HG02798 (cell line): ENCODE measurements around the gene ATXN1.

ENCODE experiments used
- ATAC-seq: cut with Tn5 transposase; IDR thresholded peaks from one replicate; pipeline ENCODE4 v1.9.1; 2021; ENCODE audit warnings: mild to moderate bottlenecking; ENCODE audit not compliant: unreplicated experiment, poor library complexity

ATXN1 gene

DNA sequence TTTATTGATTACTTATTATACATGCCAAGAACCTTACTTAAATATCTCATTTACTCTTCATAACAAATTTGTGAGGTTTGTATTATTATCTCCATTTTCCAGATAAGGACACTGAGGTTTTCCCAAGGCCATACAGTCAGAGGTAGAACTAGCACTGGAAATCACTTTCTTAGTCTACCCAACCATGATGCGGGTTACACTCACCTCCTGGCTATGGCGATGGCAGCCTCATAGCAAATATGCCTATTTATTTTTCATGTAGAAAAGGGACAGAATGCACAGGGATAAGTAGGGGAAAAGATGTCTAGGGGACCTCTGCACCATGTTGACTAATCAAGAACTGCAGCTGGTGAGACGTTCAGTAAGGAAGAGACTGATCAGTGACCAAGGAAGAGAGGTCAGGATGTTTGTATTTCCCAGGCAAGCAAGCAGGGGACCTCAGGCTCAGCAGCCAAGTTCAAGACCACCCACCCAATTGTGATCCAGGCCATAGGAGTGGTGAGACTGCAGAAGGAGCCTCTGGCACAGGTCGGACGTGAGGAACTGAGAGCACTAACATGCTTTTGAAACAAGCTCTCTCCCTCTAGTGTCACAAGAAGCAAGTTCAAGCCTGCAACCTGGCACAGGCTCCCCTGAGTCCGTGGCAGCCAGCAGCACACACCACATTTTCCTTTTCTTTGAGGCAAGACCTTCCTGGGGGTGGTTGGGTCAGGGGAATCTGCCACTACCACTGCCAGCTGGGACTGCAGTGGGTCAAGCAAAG lies 425.0 kb downstream of the ATXN1 start:
- ATAC-seq, result no peak

DNA sequence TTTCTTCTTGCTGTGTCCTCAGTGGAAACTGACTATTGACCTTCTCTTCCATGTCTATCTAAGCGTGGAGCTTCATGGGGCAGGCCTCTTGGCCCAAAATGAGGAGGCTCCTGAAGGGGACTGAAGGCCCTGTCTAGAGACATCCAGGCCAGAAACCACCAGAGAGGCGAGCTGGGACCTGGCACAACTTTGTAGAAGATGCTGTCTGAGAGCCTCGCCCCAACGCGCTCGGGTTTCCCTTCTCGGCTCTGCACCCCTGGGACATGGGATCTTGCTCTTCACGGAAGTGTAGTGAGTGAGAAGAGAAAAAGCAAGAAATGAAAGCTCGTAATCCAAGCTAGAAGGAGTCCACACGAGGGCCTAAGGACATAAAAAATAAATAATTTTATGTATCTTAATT lies 426.1 kb downstream of the ATXN1 start:
- ATAC-seq, result no peak

DNA sequence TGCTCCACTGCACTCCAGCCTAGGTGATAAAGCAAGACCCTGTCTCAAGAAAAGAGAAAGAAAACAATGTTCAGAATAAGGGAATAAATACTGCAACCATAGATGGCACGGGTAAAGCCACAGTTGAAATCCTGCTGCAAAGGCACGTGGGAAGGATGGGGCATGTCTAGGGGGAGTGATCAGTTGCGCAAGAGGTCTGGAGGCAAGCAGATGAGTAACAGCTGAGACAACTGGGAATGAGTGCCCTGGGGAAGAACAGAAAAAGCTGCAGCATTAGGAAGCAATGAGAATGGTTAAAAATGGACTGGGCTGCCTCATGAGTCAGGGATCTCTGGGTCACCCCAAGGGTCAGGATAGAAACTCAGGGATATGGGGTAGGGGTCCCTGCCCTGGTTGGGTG lies 426.6 kb downstream of the ATXN1 start:
- ATAC-seq, result no peak

DNA sequence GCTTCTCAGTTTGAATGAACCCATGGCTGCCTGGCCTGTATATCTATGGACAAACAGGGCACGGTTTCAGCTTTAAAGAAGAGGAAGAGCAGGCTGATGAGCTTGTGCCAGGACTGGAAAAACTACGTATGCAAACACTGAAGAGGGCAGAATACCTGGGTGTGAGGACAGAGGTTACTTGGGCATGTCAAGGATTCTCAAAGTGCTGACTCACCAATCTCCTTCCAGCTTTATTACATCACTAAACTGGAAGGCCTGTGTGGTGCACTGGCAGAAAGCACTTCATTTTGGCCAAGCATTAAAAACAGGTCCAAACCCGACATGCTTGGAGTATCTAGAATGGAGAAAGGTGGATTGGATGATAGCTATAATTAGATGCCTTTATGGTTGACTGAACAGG lies 427.7 kb downstream of the ATXN1 start:
- ATAC-seq, result no peak

DNA sequence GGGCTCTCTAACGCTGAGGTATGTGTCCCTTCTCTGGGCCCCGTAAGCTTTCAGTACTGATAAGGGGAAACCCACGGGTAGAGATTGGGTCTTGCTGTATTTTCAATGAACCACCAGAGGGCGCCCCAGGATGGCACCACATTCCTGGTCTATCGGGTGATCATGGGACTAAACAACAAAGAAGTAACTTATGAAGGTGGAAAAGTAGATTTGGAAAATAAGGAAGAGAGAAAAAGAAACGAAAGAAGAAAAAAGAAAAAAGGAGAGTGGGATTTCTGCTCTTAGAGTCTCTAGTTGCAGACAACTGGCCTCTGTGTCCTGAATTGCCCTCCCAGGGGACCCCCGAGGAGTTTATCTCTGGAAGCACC lies 429.1 kb downstream of the ATXN1 start:
- peak; percentile 92 for ATAC-seq

DNA sequence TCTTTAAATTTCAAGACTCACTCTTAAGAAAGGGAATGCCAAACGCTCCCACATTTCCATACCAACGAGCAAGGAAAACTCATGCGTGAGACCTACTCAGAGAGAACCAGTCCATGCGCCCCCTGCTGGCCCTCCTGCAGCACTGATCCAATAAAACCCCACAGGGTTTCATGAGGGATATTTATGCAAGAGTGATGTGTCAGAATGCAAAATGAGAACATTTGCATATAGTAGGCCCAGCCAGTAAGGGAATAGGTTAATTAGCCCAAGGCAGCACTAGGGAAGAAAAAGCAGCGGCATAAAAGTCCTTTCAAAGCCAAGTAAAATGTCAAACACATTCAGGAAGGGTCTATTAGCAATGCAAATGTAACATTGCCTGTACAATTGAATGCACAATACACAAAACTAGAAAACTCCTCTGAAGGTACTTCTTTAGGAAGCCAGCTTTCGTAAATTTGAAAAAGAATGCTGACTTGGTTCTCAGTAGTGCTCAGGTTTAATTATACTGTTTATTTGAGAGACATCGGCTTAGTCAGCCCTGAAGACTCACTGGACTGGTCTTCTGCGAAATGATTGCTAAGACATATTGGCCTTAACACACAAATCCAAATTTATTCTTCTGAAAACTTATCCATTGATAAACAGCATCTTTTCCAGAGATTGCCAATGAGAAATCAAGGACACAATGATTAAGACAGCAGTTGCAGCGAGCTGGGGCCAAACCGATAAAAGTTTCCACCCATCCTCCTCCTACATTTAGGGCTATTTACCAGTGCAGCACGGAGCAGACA lies 429.7 kb downstream of the ATXN1 start:
- peak; percentile 53 for ATAC-seq

DNA sequence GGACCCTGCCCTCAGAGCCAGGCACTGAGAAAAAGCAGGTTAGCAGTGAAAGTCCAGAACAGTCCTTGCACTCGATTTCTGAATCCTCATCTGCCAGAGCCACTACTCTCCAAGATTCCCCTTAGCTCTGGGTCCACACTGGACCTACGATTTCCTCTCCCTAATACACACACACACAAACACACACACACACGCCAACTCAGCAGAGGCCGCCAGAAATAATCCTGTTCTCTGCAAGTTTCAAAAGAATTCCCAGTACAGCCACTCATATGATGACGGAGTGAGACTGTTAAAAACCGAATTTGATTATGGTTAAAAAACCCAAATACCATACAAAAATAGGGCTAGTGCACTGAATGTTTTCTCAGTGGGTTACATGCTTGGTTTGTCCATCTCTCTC lies 432.0 kb downstream of the ATXN1 start:
- ATAC-seq, result no peak

DNA sequence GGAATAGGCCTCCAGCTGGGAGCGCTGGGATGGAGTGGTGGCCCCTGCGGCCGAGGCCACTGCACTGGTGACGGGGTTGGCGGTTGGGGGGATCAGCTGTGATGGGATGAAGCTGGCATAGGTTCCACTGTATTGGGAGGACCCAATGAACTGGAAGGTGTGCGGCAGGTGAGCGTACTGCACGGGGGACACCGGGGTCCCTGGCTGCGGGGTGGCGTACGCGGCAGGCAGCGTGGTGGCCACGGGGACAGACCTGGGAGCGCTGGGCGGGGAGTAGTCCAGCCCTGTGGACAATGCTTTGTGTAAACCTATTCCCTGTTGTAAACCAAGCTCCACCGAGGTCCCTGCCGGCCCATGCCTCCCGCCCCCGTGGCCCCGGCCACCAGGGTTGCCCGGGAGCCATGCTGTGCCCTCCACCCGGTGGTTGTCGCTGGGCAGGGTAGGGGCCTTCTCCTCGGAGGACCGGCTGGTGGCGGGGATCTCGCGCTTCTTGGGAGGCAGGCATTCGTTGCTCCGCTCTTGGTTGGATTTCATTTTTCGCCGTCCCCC lies 433.4 kb downstream of the ATXN1 start:
- ATAC-seq, result no peak

DNA sequence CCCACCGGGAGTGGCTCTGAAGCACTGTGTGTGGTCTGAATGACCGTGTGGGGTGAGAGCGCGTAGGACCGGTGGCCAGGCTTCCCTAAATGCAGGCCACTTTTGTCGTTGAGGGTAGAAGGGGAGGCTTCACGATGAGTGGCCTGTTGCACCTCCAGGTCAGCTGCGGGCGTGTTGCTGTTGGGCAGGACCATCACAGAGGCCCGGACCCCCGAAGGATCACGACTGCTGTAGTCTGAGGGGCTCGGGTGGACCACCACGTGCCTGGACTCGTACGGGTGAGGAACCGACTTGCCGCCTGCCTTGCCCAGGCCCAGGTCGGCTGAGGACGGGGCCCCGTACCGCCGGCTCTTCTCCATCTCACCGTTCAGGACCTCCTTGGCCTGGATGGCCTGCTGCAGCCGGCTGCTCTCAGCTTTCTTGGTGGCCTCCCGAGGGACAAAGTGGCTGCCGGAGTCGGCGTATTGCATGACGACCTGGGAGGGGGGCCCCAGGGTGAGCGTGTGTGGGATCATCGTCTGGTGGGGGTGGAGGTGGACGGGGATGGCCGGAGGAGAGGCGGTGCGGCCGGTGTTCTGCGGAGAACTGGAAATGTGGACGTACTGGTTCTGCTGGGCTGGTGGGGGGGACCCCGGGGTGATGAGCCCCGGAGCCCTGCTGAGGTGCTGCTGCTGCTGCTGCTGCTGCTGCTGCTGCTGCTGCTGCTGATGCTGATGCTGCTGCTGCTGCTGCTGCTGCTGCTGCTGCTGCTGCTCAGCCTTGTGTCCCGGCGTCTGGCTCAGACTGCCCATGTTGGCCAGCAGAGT lies 434.1 kb downstream of the ATXN1 start:
- no peak for ATAC-seq

DNA sequence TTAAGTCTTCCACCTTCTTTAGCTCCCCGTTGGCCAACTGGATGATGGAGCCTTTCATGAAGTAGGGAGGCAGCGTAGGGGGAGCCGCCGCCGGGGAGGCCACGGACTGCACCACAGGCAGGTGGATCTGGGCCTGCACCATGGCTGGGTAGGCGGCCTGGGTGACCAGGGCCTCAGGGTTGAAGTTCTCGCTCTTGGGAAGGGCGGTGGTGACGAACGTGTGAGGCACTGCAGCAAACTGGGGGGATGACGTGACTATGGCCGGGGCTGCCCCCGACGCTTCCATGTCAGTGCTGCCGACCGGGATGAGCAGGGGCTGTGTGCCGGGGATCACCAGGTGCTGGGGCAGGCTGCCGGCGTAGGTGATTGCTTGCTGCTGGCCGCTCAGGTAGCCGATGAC lies 434.7 kb downstream of the ATXN1 start:
- no peak for ATAC-seq

DNA sequence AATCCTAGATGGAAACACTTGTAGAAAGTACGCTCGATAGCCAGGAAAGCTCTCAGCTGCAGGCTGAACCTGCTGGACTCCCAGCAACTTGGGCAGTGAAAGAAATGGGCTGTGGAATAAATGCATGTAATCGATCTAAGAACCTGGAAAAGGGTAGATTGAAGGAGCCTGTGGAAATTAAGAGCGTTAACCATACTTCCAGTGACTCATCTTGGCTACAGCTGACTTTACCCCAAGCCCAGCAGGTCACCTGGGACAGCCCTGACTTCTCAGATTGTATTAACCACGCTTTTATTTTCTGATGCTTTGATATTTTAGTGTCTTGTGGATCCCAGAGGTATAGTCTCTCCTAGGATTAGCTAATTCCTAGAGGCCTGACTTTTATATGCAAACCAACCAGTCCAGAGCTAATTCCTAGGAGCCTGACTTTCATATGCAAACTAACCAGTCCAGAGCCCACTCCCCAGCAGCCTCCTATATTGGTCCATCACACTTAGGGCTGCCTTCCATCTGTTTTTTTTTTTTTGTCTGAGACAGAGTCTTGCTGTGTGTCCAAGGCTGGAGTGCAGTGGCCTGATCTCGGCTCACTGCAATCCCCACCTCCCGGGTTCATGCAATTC lies 436.5 kb downstream of the ATXN1 start:
- ATAC-seq, result no peak

DNA sequence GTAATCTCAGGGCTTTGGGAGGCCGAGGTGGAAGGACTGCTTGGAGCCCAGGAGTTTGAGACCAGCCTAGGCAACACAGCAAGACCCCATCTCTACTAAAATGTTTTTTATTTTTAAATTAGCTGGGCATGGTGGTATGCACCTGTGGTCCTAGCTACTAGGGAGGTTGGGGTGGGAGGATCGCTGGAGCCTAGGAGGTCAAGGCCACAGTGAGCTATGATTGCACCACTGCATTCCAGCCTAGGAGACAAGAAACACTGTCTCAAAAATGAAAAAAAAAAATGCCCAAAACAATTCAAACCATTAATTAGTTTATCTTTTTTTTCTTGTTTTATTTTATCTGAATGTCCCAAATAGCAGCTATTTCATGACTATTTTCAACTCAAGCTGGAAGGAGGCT lies 437.1 kb downstream of the ATXN1 start:
- no peak for ATAC-seq

DNA sequence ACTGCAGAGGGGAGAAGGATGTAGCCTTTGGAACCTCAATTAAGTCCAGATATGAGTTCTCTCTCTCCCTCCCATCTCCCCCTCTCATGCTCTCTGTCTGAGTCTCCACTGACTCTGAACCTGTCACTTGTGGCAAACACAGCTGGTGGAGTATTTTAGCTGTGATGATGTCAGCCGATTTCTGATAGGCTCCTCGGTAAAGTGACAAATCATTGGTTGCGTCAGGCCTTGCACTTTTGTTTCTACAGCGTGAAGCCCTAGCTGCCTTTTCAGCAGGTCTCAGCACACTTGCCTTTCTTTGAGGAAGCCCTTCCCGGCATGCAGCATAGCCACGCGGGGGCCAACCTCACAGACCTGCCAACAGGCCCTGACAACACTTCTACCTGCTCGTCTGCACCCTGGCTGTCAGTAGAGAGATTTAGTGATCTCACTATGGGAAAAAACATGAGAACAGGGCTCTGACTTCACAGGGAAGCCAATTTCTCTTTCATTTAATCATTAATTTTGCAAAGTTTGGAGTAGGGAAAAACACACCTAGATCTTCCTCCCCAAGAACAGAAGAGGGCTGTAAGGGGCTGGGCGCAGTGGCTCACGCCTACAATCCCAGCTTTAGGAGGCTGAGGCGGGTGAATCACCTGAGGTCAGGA lies 438.5 kb downstream of the ATXN1 start:
- ATAC-seq, result peak; percentile 90

DNA sequence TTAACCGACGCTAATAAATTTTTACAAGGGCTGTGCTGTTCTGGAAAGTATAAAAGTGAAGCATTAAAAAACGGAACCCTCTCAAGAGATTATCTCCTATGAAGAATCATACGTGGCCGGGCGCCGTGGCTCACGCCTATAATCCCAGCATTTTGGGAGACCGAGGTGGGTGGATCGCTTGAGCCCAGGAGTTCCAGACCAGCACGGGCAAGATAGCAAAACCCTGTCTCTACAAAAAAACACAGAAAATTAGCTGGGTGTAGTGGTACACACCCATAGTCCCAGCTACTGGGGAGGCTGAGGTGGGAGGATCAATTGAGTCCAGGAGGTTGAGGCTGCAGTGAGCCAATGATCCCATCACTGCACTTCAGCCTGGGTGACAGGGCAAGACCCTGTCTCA lies 439.4 kb downstream of the ATXN1 start:
- no peak for ATAC-seq

DNA sequence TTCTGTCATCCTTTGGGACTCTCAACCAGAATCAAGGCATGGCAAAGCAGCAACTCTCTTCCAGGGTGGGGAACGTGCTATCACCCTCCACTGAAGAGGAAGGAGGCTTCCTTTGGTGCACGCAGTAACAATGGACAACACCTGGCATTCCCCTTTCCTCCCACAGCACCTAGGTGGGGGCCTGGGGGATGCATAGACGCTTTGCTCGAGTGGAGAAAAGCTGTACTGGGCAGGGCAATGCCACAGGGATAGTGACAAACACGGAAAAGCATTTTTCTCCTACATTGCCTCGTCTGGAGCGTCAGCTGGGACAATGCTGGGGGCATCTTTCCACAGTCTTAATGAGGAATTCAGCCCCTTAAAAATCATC lies 439.9 kb downstream of the ATXN1 start:
- no peak for ATAC-seq

DNA sequence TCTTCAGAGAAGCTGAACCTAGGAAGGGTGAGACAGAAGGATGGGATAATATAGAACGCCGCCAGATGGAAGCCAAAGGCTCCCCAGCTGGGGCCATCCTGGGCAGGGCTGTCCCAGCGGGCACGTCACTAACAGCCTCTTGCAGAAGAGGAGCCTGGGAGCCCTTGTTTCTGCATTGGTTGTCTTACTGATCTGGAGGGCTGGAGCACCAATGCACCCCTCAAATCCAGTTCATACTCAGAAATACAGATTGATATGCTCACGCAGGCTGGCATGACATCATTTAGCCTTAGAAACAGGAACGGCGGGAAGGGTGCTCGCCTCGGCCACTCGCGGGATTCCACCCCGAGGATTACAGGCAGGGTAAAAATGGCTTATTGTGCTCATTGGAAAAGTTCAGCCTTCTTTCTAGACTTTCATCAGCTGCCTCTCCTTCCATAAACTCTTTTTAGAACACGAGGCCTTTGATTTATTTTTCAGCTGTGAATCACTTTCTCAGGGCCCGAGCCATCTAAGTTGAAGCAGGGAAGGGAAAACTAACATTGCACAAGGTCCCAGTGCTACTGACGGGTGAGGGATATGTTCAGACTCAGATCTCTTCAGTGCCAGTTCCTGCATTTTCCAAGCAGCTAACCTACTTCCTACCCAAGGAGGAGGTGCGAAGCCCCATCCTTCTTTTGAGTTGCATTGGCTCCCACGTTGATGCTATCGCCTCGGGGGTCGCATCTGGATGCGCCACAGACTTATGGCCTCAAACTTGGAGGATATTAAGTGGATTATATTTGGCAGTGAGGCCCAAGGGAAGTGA lies 440.5 kb downstream of the ATXN1 start:
- no peak for ATAC-seq

DNA sequence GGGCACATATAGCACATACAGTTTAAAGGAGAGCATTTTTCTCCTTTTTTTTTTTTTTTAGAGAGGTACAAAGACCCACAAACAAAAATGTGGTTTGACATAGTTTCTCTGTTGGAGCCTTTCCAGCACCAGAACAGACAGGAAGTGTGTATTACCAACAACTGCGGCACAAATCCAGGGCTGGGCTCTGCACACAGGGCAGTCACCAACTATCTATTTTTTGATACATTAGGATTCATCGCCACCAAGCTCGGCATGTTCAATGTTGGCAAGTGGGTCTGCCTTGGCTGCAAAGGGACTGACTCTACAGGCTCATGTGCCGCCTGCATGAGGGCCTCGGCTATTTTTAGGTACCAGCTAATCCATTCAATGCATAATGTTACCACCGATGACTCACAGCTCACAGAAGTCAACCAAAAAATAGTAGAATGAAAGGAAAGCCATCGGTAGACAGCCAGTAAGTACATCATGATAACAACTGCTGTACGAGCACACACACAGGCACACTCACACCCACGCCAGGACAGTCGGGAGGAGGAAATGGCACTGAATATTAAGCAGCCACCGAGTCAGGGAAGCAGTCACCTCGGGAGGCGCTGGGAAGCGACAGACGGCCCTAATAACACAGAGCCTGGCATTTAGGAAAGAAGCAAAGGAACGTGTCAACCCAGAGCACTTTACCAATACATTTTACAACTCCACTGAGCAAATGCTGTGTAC lies 441.3 kb downstream of the ATXN1 start:
- ATAC-seq, result peak; percentile 56

DNA sequence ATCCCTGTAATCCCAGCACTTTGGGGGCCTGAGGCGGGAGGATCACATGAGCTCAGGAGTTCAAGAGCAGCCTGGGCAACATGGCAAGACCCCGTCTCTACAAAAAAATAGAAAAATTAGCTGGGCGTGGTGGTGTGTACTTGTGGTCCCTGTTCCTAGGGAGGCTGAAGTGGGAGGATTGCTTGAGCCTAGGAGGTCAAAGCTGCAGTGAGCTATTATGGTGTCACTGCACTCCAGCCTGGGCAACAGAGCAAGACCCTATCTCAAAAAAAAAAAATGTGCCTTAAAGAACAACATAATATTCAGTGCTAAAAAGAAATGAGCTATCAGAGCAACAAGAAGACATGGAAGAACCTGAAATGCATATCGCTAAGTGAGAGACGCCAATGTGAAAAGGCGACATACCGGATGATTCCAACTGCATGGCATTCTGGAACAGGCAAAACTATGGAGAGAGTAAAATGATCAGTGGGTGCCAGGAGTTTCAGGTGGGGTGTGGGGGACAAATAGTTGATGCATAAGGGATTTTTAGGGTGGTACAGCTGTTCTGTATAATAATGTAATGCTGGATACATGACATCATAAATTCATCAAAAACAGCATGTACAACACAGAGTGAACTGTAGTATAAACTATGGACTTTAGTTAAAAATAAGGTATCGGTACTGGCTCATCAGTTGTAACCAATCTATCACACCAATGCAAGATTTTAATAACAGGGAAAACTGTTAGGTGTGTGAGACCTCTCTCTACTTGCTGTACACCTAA lies 442.1 kb downstream of the ATXN1 start:
- ATAC-seq, result no peak
